Lower leg skin (tissue), 3 donors: Measurements from ENCODE around the gene CHRNA10.

Experiments
- CTCF ChIP-seq, 3 donors: fragments of 450-650 bp; IDR thresholded peaks; one replicate each; pipeline ENCODE4 v1.5.1; 2016; ENCODE audit warnings: antibody characterized with exemption in 3 of 3, mild to moderate bottlenecking in 3 of 3, moderate library complexity in 2 of 3
- POLR2A ChIP-seq, 2 donors: fragments of 450-650 bp; IDR thresholded peaks; one replicate each; pipeline ENCODE4 v1.6.1; 2016 to 2017; ENCODE audit warnings: antibody characterized with exemption in 2 of 2, mild to moderate bottlenecking in 1 of 2, moderate library complexity in 1 of 2

GRCh38 chr11:3655547-3655946 lies 15.6 kb downstream of the CHRNA10 start:
- TF ChIP-seq CTCF (IDR thresholded peaks at IDR 0.05) (no peak), POLR2A (IDR thresholded peaks at IDR 0.05) (no peak)
